Stimulated activated naive CD8-positive, alpha-beta T cell treated with anti-CD3 and anti-CD28 coated beads, Interleukin-15, amount 100 ng/mL, for 72 hours (primary cell): ENCODE measurements around the gene RGS14.
"Not testable (repeated sequence)": the region's sequence is repeated elsewhere in the genome, so short reads cannot be mapped to it uniquely, and the experiment has no call there.

Experiments used
- ATAC-seq: fragments of 150-1000 bp; cut with Tn5 transposase; 2 replicates; pipeline ENCODE4 v1.10.0; 2021; ENCODE audit warnings: mild to moderate bottlenecking, moderate library complexity
- DNase-seq, 2 donors: peaks; one replicate each; pipeline ENCODE4 v3.0.0; 2021 to 2022
- H3K27ac Mint-ChIP-seq, 2 donors: one replicate each; pipeline ENCODE4 v1.8.0; 2022; ENCODE audit warnings: mild to moderate bottlenecking in 2 of 2, mixed read lengths in 2 of 2, moderate library complexity in 2 of 2
- H3K27me3 Mint-ChIP-seq: one replicate; pipeline ENCODE4 v1.8.0; 2022; ENCODE audit warnings: mixed read lengths
- H3K4me1 Mint-ChIP-seq: one replicate; pipeline ENCODE4 v1.8.0; 2022; ENCODE audit warnings: mild to moderate bottlenecking, mixed read lengths
- H3K4me3 Mint-ChIP-seq, 2 donors: one replicate each; pipeline ENCODE4 v1.8.0; 2022; ENCODE audit warnings: mild to moderate bottlenecking in 2 of 2, mixed read lengths in 2 of 2, moderate library complexity in 1 of 2
- H3K9me3 Mint-ChIP-seq, 2 donors: one replicate each; pipeline ENCODE4 v1.8.0; 2022; ENCODE audit warnings: mixed read lengths in 2 of 2

Gene RGS14

GRCh38 chr5:177354256-177354655 is 3.5 kb upstream of the RGS14 start:
- Mint-ChIP-seq H3K4me3 (no peak overlapping the region), H3K27ac (no peak overlapping the region), H3K9me3 (peaks cover 11 to 14% of the 10 kb centered on the region in 2 donors), H3K27me3 (no peaks in the 10 kb centered on the region), H3K4me1 (peaks cover 64% of the 10 kb centered on the region)
- no peak for DNase-seq
- no peak for ATAC-seq

GRCh38 chr5:177354711-177355110 is 3.0 kb upstream of the RGS14 start:
- Mint-ChIP-seq H3K4me1 (peaks cover 64% of the 10 kb centered on the region), H3K27ac (no peak overlapping the region), H3K4me3 (no peak overlapping the region), H3K9me3 (peaks cover 11 to 14% of the 10 kb centered on the region in 2 donors), H3K27me3 (no peaks in the 10 kb centered on the region)
- no peak for DNase-seq
- ATAC-seq, result no peak

DNA sequence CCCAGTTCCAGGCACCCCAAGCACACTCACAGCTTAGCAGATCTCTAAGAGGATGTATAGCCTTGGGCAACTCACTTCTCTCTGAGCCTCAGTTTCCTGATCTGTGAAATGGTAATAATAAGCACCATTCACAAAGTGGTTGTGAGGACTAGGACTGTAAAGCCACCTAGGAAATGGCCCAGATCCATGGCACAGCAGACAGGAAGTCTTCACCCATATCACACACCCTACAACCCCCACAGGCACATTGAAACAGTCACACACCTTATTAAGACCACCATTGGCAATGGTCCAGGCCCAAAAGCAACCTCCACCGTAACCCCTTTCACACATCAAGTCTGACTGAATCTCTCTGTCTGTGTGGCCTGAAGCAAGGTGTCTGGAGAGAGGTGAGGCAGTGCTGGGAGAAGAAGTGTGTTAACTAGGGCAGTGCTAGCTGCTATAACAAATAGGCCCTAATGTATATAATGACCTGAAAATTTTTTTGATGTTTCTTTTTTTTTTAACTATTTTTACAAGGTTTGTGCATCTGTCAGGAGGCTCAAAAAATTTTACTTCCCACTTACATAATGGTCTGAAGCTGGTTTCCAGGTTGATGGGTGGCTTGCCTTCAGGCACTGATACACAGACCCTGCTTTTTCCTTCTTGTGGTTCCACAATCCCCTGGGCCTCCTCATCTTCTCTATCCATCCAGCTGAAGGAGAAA is 2.4 kb upstream of the RGS14 start:
- no peaks in the 10 kb centered on the region for H3K27me3 Mint-ChIP-seq
- H3K4me3 Mint-ChIP-seq, result no peak overlapping the region
- DNase-seq, result no peak
- H3K9me3 Mint-ChIP-seq, result peaks cover 11 to 14% of the 10 kb centered on the region in 2 donors
- H3K27ac Mint-ChIP-seq, result no peak overlapping the region
- peaks cover 64% of the 10 kb centered on the region for H3K4me1 Mint-ChIP-seq
- ATAC-seq, result no peak

DNA sequence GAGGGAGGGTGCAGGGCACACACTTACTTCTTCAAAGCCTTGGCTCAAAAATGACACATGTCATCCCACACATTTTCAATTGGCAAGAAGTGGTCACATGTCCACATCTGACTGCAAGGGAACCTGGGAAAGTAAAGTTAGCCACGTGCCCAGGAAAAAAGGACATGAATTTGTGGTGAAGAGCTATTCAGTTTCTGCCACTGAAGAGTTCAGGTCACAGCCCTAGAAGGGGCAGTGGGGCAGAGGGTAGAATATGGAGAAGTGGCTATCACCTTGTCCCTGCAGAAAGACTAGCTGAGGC is 1.9 kb upstream of the RGS14 start:
- ATAC-seq (no peak), DNase-seq (no peak)
- Mint-ChIP-seq H3K27ac (no peak overlapping the region), H3K27me3 (no peaks in the 10 kb centered on the region), H3K9me3 (peaks cover 11 to 14% of the 10 kb centered on the region in 2 donors), H3K4me1 (peaks cover 66% of the 10 kb centered on the region), H3K4me3 (no peak overlapping the region)

DNA sequence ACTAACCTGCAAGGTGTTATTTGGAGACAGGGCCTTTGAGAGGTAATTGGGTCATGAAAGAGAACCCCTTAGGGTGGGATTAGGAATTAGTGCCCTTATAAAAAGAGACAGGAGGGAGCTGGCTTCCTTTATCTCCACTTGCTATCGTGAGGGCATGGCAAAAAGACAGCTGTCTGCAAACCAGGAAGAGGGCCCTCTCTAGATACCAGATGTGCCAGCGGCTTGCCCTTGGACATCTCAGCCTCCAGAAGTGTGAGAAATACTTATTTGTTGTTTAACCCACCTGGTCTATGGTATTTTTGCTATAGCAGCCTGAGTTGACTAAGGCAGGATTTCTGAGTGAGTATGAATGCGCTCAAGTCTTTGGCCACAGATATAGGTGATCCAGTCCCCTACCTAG is 978 bp upstream of the RGS14 start:
- Mint-ChIP-seq H3K27me3 (no peaks in the 10 kb centered on the region), H3K4me1 (peaks cover 75% of the 10 kb centered on the region), H3K4me3 (peak overlapping the region; percentile 90 to 94), H3K27ac (peak overlapping the region in 1 of 2 donors; percentile 21), H3K9me3 (peaks cover 11 to 14% of the 10 kb centered on the region in 2 donors)
- DNase-seq (no peak), ATAC-seq (no peak)

GRCh38 chr5:177357146-177357458 is 622 bp upstream of the RGS14 start:
- Mint-ChIP-seq H3K9me3 (peaks cover 11 to 14% of the 10 kb centered on the region in 2 donors), H3K27me3 (no peaks in the 10 kb centered on the region), H3K4me3 (peak overlapping the region; percentile 90 to 94), H3K27ac (peak overlapping the region in 1 of 2 donors; percentile 79), H3K4me1 (peaks cover 76% of the 10 kb centered on the region)
- no peak for ATAC-seq
- DNase-seq, result no peak

DNA sequence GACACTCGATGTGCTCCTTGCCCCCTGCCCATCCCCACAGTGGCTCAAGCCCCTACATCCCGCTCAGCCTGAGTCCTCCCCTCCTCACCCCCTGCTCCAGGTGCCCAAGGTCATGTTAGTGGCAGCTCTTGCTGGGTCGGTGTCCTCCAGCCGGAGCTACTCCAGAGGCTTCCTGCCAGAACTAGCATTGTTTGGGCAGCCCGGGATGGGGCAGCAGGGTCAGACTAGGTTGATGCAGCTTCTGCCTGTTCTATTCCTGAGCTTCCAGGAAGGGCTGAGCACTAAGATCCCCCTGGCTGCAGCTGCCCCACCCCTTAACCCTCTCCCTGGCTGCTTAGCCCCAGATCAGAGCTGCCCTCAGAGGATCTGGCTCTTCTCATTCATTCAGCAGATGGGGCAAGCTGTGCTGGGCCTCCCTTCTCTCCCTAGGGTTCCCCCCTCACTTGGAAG is 671 bp downstream of the RGS14 start:
- Mint-ChIP-seq H3K9me3 (peaks cover 11 to 14% of the 10 kb centered on the region in 2 donors), H3K4me3 (peak overlapping the region; percentile 90 to 94)

DNA sequence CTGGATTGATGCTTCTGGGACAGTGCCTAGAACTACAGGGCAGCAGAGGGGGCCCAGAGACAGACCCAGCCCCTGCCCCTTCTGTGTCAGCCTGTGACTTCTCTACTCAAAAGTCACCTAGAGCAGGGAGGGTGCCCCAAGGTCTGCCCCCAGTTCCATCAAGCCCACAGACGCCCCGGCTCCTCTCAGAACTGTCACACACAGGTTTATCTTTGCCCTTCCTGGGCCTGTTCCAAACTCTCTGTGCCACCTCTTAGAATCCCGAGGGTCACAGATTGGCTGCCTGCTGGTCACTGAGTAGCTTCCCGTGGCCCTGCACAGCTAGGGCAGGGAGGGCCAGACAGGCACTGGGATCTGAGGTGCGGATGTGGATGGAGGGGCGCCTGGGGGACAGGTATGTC is 1.7 kb downstream of the RGS14 start:
- H3K9me3 Mint-ChIP-seq, result peaks cover 11 to 12% of the 10 kb centered on the region in 2 donors
- H3K27me3 Mint-ChIP-seq, result no peaks in the 10 kb centered on the region
- ATAC-seq, result no peak
- no peak for DNase-seq
- peak overlapping the region; percentile 90 to 94 for H3K4me3 Mint-ChIP-seq
- H3K4me1 Mint-ChIP-seq, result peaks cover 94% of the 10 kb centered on the region
- H3K27ac Mint-ChIP-seq, result peak overlapping the region; percentile 43 to 55

More for the DNA sequence above, 671 bp downstream of the RGS14 start:
- ATAC-seq (no peak), DNase-seq (no peak)
- Mint-ChIP-seq H3K27me3 (no peaks in the 10 kb centered on the region), H3K4me1 (peaks cover 87% of the 10 kb centered on the region), H3K27ac (peak overlapping the region; percentile 69 to 85)

DNA sequence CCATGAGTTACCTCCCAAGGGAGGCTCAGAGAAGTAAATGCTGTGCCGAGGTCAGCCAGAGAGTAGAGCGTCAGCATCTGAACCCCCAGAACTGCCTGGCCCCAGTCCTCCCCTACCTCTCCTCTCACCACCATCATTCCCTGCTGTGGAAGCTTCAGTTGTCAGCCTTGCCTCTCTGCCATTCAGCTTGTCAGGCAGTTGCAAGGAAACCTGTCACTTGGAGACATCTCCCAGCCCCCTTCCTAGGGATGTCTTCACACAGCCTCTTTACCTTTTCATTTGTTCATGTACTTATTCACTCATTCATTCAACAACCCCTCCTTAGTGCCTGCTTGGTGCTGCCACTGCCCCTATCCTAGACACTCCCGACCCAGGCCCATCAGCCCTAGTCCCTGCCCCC is 2.1 kb downstream of the RGS14 start:
- peak overlapping the region; percentile 90 to 94 for H3K4me3 Mint-ChIP-seq
- no peaks in the 10 kb centered on the region for H3K27me3 Mint-ChIP-seq
- DNase-seq (no peak), ATAC-seq (no peak)
- H3K27ac Mint-ChIP-seq, result peak overlapping the region; percentile 43 to 55
- H3K4me1 Mint-ChIP-seq, result peaks cover 94% of the 10 kb centered on the region
- peaks cover 8% of the 10 kb centered on the region in 2 donors for H3K9me3 Mint-ChIP-seq

- peak overlapping the region in 1 of 2 donors; percentile 27 for H3K4me3 Mint-ChIP-seq
- H3K4me1 Mint-ChIP-seq, result peaks cover 94% of the 10 kb centered on the region
- not testable (repeated sequence) for H3K27ac Mint-ChIP-seq, ATAC-seq, H3K27me3 Mint-ChIP-seq, DNase-seq, H3K9me3 Mint-ChIP-seq
Measured at GRCh38 chr5:177360740-177361139, 3.0 kb downstream of the RGS14 start.

GRCh38 chr5:177361418-177362291 is 3.9 kb downstream of the RGS14 start:
- Mint-ChIP-seq H3K27ac (peak overlapping the region in 1 of 2 donors; percentile 55), H3K4me3 (peak overlapping the region; percentile 74 to 89)
- DNase-seq, result peak in 1 of 2 donors; percentile 38

DNA sequence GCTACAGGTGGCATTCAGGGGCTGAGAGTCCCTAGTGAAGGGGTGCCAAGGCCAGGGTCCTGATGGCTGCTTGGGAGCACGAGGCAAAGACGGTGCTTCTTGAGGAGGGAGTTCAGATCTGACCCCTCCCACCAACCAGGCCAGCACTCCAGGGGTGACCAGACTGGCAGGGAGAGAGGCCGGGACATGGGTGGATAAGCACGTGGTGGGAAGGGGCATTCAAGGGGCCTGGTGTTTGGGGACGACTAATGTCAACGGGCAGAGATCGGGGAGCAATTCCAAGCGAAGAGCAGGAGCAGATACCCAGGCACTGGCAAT is 4.5 kb downstream of the RGS14 start:
- Mint-ChIP-seq H3K27me3 (no peaks in the 10 kb centered on the region), H3K4me3 (peak overlapping the region; percentile 74 to 89), H3K4me1 (peaks cover 92% of the 10 kb centered on the region), H3K27ac (peak overlapping the region in 1 of 2 donors; percentile 55), H3K9me3 (no peaks in the 10 kb centered on the region)
- DNase-seq, result no peak
- ATAC-seq, result no peak

More at GRCh38 chr5:177361418-177362291, 3.9 kb downstream of the RGS14 start:
- H3K4me1 Mint-ChIP-seq, result peaks cover 94% of the 10 kb centered on the region
- H3K27me3 Mint-ChIP-seq, result no peaks in the 10 kb centered on the region
- ATAC-seq, result peak; percentile 25
- no peaks in the 10 kb centered on the region for H3K9me3 Mint-ChIP-seq

DNA sequence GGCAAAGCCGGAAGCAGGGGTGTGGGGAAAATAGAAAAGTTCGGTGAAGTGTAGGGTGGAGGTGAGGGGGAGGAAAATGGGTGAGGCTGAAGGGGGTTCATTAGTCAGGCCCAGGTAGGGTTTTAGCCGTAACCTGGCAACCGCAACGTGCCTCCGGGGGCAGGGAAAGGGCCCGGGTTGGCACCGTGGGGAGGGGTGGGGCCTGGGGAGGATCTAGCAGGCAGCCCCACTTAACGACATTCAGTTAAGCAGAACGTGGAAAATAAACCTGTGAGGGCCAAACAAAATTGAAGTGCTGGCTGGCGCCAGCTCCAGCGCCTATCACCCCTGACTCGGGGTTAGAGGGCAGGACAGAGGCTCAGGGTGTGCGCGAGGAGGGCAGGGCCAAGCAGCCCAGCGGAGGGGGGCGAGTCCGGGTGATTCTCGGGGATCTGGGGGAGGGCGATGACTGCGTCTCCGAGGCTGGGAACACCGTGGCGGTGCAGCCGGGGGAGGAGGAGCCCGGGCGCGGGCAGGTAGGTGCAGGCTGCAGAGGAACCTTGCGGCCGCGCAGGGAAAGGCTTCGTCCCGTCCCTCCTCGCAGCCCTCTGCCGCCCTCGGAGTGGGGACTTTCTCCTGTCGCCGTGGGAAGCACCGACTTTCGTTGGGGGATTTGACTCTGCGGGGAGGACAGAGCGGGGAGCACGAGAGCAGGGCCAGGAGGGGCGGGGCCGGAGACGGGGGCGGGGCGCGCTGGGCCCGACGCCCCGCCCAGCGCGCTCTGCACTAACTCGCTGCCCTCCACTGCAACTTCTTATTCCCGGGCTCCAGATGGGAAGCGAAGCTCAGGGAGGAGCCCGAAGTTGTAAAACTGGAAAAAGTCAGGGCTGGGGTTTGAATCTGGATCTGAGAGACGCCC is 5.1 kb downstream of the RGS14 start:
- peaks cover 87% of the 10 kb centered on the region for H3K4me1 Mint-ChIP-seq
- no peaks in the 10 kb centered on the region for H3K27me3 Mint-ChIP-seq
- ATAC-seq, result peak; percentile 81
- peak; percentile 72 to 85 for DNase-seq
- H3K27ac Mint-ChIP-seq, result peak overlapping the region; percentile 55 to 81
- H3K9me3 Mint-ChIP-seq, result no peaks in the 10 kb centered on the region
- H3K4me3 Mint-ChIP-seq, result peak overlapping the region; percentile 74 to 89

- Mint-ChIP-seq H3K9me3 (no peaks in the 10 kb centered on the region), H3K4me1 (peaks cover 91% of the 10 kb centered on the region), H3K27me3 (no peaks in the 10 kb centered on the region), H3K27ac (no peak overlapping the region), H3K4me3 (peak overlapping the region; percentile 74 to 89)
- ATAC-seq (no peak), DNase-seq (no peak)
Measured at GRCh38 chr5:177363565-177363964, 5.8 kb downstream of the RGS14 start.

DNA sequence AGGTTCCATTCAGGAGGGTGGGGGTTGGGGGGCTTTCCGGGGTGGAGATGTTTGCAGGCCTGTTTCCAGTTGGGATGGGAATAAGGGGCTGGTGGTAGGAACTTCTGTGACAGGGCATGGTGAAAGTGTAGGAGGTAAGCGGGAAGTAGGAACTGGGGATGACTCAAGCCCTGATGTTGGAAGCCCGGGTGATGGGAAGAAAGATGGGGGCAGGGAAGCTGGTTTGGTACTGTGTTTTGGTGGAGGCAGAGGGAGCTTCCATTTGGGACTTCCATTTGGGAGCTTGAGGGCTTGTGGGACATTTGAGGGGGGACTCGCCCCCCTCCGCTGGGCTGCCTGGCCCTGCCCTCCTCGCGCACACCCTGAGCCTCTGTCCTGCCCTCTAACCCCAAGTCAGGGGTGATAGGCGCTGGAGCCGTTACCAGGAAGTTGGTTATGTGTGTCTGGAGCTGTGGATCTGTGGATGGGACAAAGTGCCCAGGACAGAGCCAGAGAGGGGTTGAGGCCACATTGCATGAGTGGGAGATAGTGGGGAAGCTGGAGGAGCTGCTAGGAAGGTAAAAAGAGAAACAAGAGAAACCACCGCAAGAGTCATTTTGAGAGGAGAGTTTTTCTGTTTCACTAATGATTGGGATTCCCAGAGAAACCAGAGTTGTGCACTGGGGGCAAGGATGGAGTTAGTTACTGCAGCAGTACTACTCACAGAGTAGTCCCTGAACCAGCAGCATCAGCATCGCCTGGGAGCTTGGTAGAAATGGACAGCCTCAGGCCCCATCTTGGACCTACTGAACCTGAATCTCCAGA is 6.6 kb downstream of the RGS14 start:
- ATAC-seq, result peak; percentile 60
- Mint-ChIP-seq H3K27ac (peak overlapping the region; percentile 84 to 88), H3K4me1 (peaks cover 91% of the 10 kb centered on the region)

More for the DNA sequence above, 6.6 kb downstream of the RGS14 start:
- DNase-seq, result peak in 1 of 2 donors; percentile 57
- Mint-ChIP-seq H3K27me3 (no peaks in the 10 kb centered on the region), H3K4me3 (peak overlapping the region; percentile 74 to 89), H3K9me3 (no peaks in the 10 kb centered on the region)
